H1 (cell line): Measurements from ENCODE around the gene BPGM. TPM values are rescaled to one million over a fixed set of nuclear protein-coding genes. Genes with fewer than 3 reads are reported as not detected.

ENCODE experiments used
- ATF3 ChIP-seq: IDR thresholded peaks from 2 replicates; pipeline ENCODE4 v1.6.1; 2011; ENCODE audit warnings: low read depth, mild to moderate bottlenecking, low read length; ENCODE audit not compliant: insufficient read depth
- BACH1 ChIP-seq: IDR thresholded peaks from 2 replicates; pipeline ENCODE4 v1.6.1; 2012; ENCODE audit warnings: low read length, improper control_type of control experiment
- JUN ChIP-seq: IDR thresholded peaks from 2 replicates; pipeline ENCODE4 v1.6.1; 2011; ENCODE audit warnings: low read depth, mild to moderate bottlenecking, improper control_type of control experiment, low read length
- NRF1 ChIP-seq: IDR thresholded peaks from 2 replicates; pipeline ENCODE4 v1.6.1; 2011; ENCODE audit warnings: mild to moderate bottlenecking, low read depth, low read length, improper control_type of control experiment
- SP2 ChIP-seq: IDR thresholded peaks from 2 replicates; pipeline ENCODE4 v1.6.1; 2012; ENCODE audit warnings: mild to moderate bottlenecking, low read length, inconsistent platforms
- YY1 ChIP-seq: IDR thresholded peaks from 2 replicates; pipeline ENCODE4 v1.6.1; 2011; ENCODE audit warnings: low read depth, mild to moderate bottlenecking, low read length
- polyA plus RNA-seq, 7 experiments: library from polyadenylated mRNA; depleted of rRNA in 3 of 7; stranded (reverse) in 5 of 7; unstranded in 2 of 7; fragments of >200 nt in 5 of 7; fragments of 200-250 nt in 2 of 7; gene quantifications; 1 replicate in 5 of 7; 2 replicates in 1 of 7; 4 replicates in 1 of 7; pipeline versions ENCODE4 v1.2.1 to v1.2.3, GENCODE V29; 2011 to 2013; ENCODE audit warnings: missing spikeins in 2 of 7, mixed read lengths in 2 of 7
- total RNA-seq: library from RNA; stranded (reverse); fragmentation: NEBNext Ultra II Directional; extraction: Animal tissue kit (Norgen Biotek cat#: 25700); gene quantifications from 2 replicates; pipeline ENCODE4 v1.2.1, GENCODE V29; 2021
- TF ChIP-seq, protein P1 (sequence below): IDR thresholded peaks from 2 replicates; pipeline ENCODE4 v1.6.1; 2011; ENCODE audit warnings: low read length, improper control_type of control experiment

BPGM gene
- total and polyA plus RNA-seq, 2 of the 8 experiments (the other 6 are each of a cell fraction or from before 2014, with no cell fraction given) = 9.7 to 15.3 TPM

DNA sequence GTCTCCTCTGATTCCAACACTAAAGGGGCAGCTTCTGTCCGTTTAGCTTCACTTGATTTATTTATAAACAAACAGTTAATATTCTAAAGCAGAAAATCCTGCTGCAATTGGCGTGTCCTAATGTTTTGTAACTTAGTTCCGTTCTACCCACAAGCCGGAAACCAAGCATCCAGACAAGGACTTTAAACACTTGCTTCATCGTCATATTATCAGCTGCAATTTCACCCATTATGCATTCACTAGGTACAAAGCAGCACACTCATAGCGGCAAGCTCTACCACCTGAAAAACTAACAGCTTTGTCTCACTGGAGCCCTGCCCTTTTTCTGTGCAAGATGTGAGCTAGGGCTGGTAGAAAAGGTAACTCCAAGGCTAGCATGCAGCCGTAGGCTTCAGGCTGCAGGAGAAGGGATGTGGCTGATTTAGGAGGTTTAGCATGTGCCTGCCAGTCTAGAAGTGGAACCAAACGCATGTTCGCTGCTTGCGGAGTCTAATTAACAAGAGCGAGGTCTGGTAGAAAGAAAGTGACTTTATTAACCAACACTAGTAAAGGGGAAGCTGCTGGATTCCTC lies 43.7 kb upstream of the BPGM start (continued):
- TF ChIP-seq ATF3 (no peak), BACH1 (no peak), SP2 (no peak), YY1 (no peak), NRF1 (no peak), JUN (no peak)
- TF ChIP-seq, protein P1, sequence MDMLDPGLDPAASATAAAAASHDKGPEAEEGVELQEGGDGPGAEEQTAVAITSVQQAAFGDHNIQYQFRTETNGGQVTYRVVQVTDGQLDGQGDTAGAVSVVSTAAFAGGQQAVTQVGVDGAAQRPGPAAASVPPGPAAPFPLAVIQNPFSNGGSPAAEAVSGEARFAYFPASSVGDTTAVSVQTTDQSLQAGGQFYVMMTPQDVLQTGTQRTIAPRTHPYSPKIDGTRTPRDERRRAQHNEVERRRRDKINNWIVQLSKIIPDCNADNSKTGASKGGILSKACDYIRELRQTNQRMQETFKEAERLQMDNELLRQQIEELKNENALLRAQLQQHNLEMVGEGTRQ = no peak
